Gastroesophageal sphincter (tissue), 3 donors: Measurements from ENCODE around the gene LDLRAD3.

ENCODE experiments used
- POLR2AphosphoS5 ChIP-seq: sonication (generic); formaldehyde crosslinking; IDR thresholded peaks from one replicate; pipeline ENCODE4 v1.6.1; 2017; ENCODE audit warnings: antibody characterized with exemption
- TF ChIP-seq, protein P1 (sequence below), 4 experiments: fragments of 200-600 bp in 2 of 4; fragments of 450-650 bp in 2 of 4; sonication (generic) in 1 of 4; IDR thresholded peaks; one replicate each; pipeline ENCODE4 v1.5.1; 2017 to 2019; ENCODE audit warnings: antibody characterized with exemption in 4 of 4, mild to moderate bottlenecking in 2 of 4, moderate library complexity in 2 of 4

DNA sequence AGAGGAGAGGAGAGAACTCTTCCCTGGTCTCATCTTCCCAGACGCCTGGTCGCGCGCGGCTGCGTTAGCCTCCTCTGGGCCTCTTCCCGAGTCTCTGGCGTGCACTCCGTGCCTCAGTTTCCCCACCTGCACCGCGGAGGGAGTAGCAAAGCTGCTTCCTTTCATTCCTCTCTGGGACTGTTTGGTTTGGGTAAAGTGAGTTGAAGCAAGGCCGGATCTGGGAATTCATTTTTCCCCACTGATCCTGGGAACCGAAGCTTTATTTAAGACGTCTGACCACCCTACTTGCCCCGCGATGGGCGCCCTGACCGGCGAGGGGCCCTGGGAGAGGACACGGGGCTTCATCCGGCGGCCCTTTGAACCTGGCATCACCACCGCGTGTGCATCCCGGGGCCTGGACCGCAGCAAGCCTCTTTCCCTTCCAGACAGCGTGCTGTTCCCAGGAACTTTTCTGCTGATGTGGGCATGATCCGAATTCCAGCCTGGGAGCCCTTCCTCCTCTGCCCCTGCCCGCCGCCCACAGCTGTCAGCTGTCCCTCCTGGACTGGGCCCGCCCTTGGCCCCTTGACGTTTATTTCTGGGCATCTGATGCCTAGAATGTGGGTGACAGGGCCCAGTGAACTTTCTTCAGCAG lies 758 bp downstream of the LDLRAD3 start:
- TF ChIP-seq, protein P1, sequence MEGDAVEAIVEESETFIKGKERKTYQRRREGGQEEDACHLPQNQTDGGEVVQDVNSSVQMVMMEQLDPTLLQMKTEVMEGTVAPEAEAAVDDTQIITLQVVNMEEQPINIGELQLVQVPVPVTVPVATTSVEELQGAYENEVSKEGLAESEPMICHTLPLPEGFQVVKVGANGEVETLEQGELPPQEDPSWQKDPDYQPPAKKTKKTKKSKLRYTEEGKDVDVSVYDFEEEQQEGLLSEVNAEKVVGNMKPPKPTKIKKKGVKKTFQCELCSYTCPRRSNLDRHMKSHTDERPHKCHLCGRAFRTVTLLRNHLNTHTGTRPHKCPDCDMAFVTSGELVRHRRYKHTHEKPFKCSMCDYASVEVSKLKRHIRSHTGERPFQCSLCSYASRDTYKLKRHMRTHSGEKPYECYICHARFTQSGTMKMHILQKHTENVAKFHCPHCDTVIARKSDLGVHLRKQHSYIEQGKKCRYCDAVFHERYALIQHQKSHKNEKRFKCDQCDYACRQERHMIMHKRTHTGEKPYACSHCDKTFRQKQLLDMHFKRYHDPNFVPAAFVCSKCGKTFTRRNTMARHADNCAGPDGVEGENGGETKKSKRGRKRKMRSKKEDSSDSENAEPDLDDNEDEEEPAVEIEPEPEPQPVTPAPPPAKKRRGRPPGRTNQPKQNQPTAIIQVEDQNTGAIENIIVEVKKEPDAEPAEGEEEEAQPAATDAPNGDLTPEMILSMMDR (IDR thresholded peaks at IDR 0.05) = no peak
- no peak for TF ChIP-seq POLR2AphosphoS5
